MM.1S (cell line): ENCODE data around the gene PI3.
A peak's percentile ranks its signal among the peaks of the same experiment; 100 is the strongest.
"Not testable (repeated sequence)": the region's sequence is repeated elsewhere in the genome, so short reads cannot be mapped to it uniquely, and the experiment has no call there.

ENCODE experiments used
- DNase-seq: peaks from one replicate; pipeline ENCODE4 v3.0.0-alpha.2; 2015
- H2AFZ ChIP-seq: fragments of 300-600 bp; sonication (generic); 2 replicates; pipeline ENCODE4 v1.6.0; 2016; ENCODE audit warnings: antibody characterized with exemption, low read length
- H3F3A ChIP-seq: fragments of 300-600 bp; sonication (generic); 2 replicates; pipeline ENCODE4 v1.6.1; 2016; ENCODE audit warnings: mild to moderate bottlenecking, antibody characterized with exemption, low read length, moderate library complexity, mixed read lengths; ENCODE audit not compliant: insufficient read depth
- H3K27ac ChIP-seq: fragments of 300-600 bp; sonication (generic); 2 replicates; pipeline ENCODE4 v1.5.1; 2016; ENCODE audit warnings: mild to moderate bottlenecking, low read length
- H3K27me3 ChIP-seq: fragments of 300-600 bp; sonication (generic); replicated peaks from 2 replicates; pipeline ENCODE4 v1.6.0; 2016; ENCODE audit warnings: low read length; ENCODE audit not compliant: insufficient read depth
- H3K36me3 ChIP-seq: fragments of 300-600 bp; sonication (generic); replicated peaks from 2 replicates; pipeline ENCODE4 v1.6.1; 2016; ENCODE audit warnings: mild to moderate bottlenecking, low read length, mixed read lengths; ENCODE audit not compliant: insufficient read depth
- H3K4me1 ChIP-seq: fragments of 300-600 bp; sonication (generic); 2 replicates; pipeline ENCODE4 v1.6.1; 2016; ENCODE audit warnings: low read length, mixed read lengths
- H3K4me2 ChIP-seq: fragments of 300-600 bp; sonication (generic); 2 replicates; pipeline ENCODE4 v1.6.0; 2016; ENCODE audit warnings: low read depth, low read length
- H3K4me3 ChIP-seq: fragments of 300-600 bp; sonication (generic); 2 replicates; pipeline ENCODE4 v1.5.1; 2016; ENCODE audit warnings: low read length, mixed read lengths
- H3K79me2 ChIP-seq: fragments of 300-600 bp; sonication (generic); 2 replicates; pipeline ENCODE4 v1.6.1; 2016; ENCODE audit warnings: mixed run types, low read length, mixed read lengths
- H3K9ac ChIP-seq: fragments of 300-600 bp; sonication (generic); 2 replicates; pipeline ENCODE4 v1.6.1; 2016; ENCODE audit warnings: low read length, mixed read lengths
- H3K9me2 ChIP-seq: fragments of 300-600 bp; sonication (generic); replicated peaks from 2 replicates; pipeline ENCODE4 v1.6.1; 2016; ENCODE audit warnings: mild to moderate bottlenecking, low read length, mixed read lengths; ENCODE audit not compliant: insufficient read depth
- H3K9me3 ChIP-seq: fragments of 300-600 bp; sonication (generic); replicated peaks from 2 replicates; pipeline ENCODE4 v1.6.1; 2016; ENCODE audit warnings: mild to moderate bottlenecking, low read length, mixed read lengths; ENCODE audit not compliant: insufficient read depth
- H4K20me1 ChIP-seq: fragments of 300-600 bp; sonication (generic); 2 replicates; pipeline ENCODE4 v1.6.1; 2016; ENCODE audit warnings: mild to moderate bottlenecking, low read length, moderate library complexity, mixed read lengths; ENCODE audit not compliant: insufficient read depth
- CTCF ChIP-seq: fragments of 300-600 bp; sonication (generic); IDR thresholded peaks from 2 replicates; pipeline ENCODE4 v1.5.1; 2016; ENCODE audit warnings: antibody characterized with exemption, low read length, mixed read lengths
- EZH2 ChIP-seq: fragments of 300-600 bp; sonication (generic); optimal IDR thresholded peaks from 2 replicates; pipeline ENCODE3; 2017; ENCODE audit warnings: low read depth, mild to moderate bottlenecking, antibody characterized with exemption, low read length, mixed read lengths
- EZH2phosphoT487 ChIP-seq: fragments of 300-600 bp; sonication (generic); IDR thresholded peaks from 2 replicates; pipeline ENCODE4 v1.6.1; 2018; ENCODE audit warnings: antibody characterized with exemption, low read length

PI3 gene

GRCh38 chr20:45138561-45139300 lies 36.0 kb upstream of the PI3 start:
- H3K9ac ChIP-seq: no peak overlapping the region
- no peaks in the 10 kb centered on the region for H3K79me2 ChIP-seq
- no peak overlapping the region for H3K4me3 ChIP-seq
- H4K20me1 ChIP-seq: no peaks in the 10 kb centered on the region
- H3K36me3 ChIP-seq: no peaks in the 10 kb centered on the region
- no peaks in the 10 kb centered on the region for H3K9me2 ChIP-seq
- no peak overlapping the region for H3K27ac ChIP-seq
- peak; percentile 59 for DNase-seq
- H3K9me3 ChIP-seq: no peaks in the 10 kb centered on the region
- peak overlapping the region; percentile 15; the same call in 1 of the 2 replicates for H3K4me2 ChIP-seq
- H3K27me3 ChIP-seq: no peaks in the 10 kb centered on the region
- H3K4me1 ChIP-seq: no peaks in the 10 kb centered on the region
- H3F3A ChIP-seq: no peaks in the 10 kb centered on the region
- peak; percentile 89 for TF ChIP-seq CTCF
- TF ChIP-seq EZH2phosphoT487: no peak
- H2AFZ ChIP-seq: peak overlapping the region; percentile 42

DNA sequence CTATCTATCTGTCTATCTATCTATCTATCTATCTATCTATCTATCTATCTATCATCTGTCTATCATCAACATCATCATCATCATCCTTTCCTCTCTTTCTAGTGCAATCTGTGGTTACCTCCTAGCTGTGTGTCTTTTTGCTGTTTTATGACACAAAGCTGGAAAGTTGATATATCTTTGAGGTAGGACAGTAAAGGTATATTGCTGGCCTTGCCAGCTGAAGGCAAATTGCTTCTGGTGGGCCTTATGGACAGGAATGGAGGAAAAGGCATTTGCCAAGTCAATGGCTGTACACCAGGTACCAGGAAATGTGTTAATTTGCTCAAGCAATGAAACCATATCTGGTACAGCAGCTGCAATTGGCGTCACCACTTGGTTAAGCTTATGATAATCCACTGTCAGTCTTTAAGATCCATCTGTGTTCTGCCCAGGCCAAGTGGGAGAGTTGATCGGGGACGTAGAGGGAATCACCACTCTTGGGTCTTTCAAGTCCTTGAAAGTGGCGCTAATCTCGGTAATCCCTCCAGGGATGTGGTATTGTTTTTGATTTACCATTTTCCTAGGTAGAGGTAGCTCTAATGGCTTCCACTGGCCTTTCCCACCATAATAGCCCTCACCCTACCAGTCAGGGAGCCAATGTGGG lies 34.8 kb upstream of the PI3 start:
- DNase-seq: not testable (repeated sequence)

DNA sequence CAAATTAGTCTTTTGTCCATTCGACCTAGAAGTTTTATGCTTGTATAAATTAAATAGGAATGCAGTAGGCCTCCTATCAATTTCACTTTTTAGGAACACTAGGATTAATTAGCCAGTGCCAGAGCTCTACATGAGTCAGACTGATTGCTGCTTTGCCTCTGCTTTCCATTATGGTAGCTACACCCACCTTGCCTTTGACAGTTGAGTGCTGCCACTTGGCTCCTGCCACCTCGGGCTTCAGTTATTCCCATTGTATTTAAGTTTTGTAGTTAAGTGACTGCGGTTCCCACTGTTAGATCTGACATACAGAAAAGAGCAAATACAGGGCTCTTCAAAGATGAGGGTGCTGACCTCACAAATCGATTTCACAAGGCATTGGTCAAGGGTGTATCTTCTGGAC lies 33.9 kb upstream of the PI3 start:
- H3K27me3 ChIP-seq: no peaks in the 10 kb centered on the region
- H3K4me1 ChIP-seq: no peaks in the 10 kb centered on the region
- no peaks in the 10 kb centered on the region for H3K9me3 ChIP-seq
- no peak overlapping the region for H3K9ac ChIP-seq
- H3K27ac ChIP-seq: no peak overlapping the region
- H3K4me3 ChIP-seq: no peak overlapping the region
- no peaks in the 10 kb centered on the region for H4K20me1 ChIP-seq
- H3K4me2 ChIP-seq: no peak overlapping the region
- no peaks in the 10 kb centered on the region for H3K36me3 ChIP-seq
- no peak for DNase-seq
- TF ChIP-seq CTCF (no peak), EZH2 (no peak), EZH2phosphoT487 (no peak)
- no peaks in the 10 kb centered on the region for H3K79me2 ChIP-seq
- no peak overlapping the region for H2AFZ ChIP-seq
- no peaks in the 10 kb centered on the region for H3K9me2 ChIP-seq
- H3F3A ChIP-seq: no peaks in the 10 kb centered on the region

More for the DNA sequence above, 34.8 kb upstream of the PI3 start:
- not testable (repeated sequence) for H2AFZ ChIP-seq, H3K4me3 ChIP-seq, H3K79me2 ChIP-seq, H3K9me2 ChIP-seq, H3F3A ChIP-seq, H3K27ac ChIP-seq, H3K36me3 ChIP-seq, H3K9ac ChIP-seq, H3K9me3 ChIP-seq, H4K20me1 ChIP-seq, H3K4me2 ChIP-seq, H3K27me3 ChIP-seq, H3K4me1 ChIP-seq

DNA sequence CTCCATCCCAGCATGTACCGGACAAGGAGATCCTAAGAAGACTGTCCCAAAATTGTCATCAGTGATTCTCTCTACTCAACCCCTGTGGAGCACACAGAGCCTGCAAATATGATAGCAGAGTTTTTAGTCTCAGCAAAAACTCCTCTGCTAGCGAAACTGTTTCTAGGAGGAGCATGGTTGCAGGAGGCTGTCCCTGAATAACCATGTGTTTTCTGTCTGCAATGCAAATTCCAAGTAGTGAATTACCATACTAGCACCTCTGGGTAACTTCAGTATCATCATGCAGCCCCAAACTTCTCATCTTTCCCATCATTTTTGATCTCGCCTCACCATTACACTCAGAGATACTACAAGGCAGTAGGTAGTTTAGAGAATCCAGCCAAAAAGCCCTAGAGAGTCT lies 25.6 kb upstream of the PI3 start:
- H3K79me2 ChIP-seq: no peaks in the 10 kb centered on the region
- H3F3A ChIP-seq: no peaks in the 10 kb centered on the region
- H3K36me3 ChIP-seq: no peaks in the 10 kb centered on the region
- H3K4me2 ChIP-seq: no peak overlapping the region
- no peaks in the 10 kb centered on the region for H3K9me3 ChIP-seq
- H4K20me1 ChIP-seq: no peaks in the 10 kb centered on the region
- H3K27me3 ChIP-seq: no peaks in the 10 kb centered on the region
- no peaks in the 10 kb centered on the region for H3K4me1 ChIP-seq
- no peak overlapping the region for H3K4me3 ChIP-seq
- no peak overlapping the region for H3K27ac ChIP-seq
- H3K9me2 ChIP-seq: no peaks in the 10 kb centered on the region
- DNase-seq: no peak
- no peak for TF ChIP-seq EZH2
- no peak for TF ChIP-seq EZH2phosphoT487
- TF ChIP-seq CTCF: no peak
- H2AFZ ChIP-seq: no peak overlapping the region
- H3K9ac ChIP-seq: no peak overlapping the region
